ENCODE data around the gene ERLEC1. TPM values are rescaled to one million over a fixed set of nuclear protein-coding genes. Genes with fewer than 3 reads are reported as not detected.
A peak's percentile ranks its signal among the peaks of the same experiment; 100 is the strongest.
"Not testable (repeated sequence)": the region's sequence is repeated elsewhere in the genome, so short reads cannot be mapped to it uniquely, and the experiment has no call there.

ERLEC1 gene
- total and polyA plus RNA-seq, 2 donors: 32.8 to 34.4 TPM

DNA sequence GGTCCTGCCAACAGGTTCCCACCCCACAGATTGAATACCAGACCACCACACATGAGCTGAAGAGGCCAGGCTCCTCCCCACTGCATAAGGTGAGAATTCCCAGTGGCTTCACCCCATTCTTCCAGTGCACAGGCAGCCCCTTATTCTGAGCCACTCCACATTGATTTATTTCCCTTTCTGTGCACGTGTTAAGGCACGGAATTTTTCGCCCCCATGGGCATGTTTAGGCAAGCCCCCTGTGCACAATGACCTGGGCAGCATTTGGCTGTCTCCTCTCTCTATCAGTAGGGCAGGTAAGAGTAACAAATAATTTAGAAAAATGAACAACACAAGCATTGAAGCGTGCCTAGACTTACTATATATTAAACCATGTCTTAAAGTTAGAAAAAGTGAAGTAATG, 34.5 kb upstream of the ERLEC1 start:
- no peaks in the 10 kb centered on the region for H3K4me1 ChIP-seq (ENCODE audit: control insufficient read depth in 2 of 2, insufficient read depth in 2 of 2, low read length in 2 of 2)

DNA sequence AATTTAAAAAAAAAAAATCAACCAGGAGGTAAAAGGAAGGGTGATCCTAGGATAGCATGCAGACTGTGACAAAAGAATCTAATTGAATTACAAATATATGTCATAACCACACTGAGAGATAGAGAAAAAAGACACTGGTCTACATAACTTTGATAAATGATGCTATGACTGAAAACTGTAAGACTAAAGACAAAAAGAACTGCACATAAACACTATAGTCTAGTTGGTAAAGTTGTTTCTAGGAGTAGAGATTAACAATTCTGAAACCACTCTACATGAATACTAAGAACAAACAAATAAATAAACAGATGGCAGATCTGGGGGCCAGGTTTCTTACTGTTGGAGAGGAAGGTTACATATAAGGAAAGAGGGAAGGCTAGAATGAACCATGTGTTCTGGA, 33.8 kb upstream of the ERLEC1 start:
- Histone ChIP-seq H3K9me3 (ENCODE audit: control insufficient read depth in 2 of 2, insufficient read depth in 1 of 2, low read length in 1 of 2) (no peaks in the 10 kb centered on the region), H3K27ac (ENCODE audit: low read depth in 1 of 2, low read length in 1 of 2) (no peak overlapping the region), H3K36me3 (ENCODE audit: control insufficient read depth in 2 of 2, insufficient read depth in 2 of 2, low read length in 1 of 2) (peaks cover 7 to 32% of the 10 kb centered on the region in 2 donors), H3K4me3 (ENCODE audit: low read length in 2 of 2) (no peak overlapping the region), H3K4me1 (ENCODE audit: control insufficient read depth in 2 of 2, insufficient read depth in 2 of 2, low read length in 2 of 2) (no peaks in the 10 kb centered on the region), H3K27me3 (ENCODE audit: control insufficient read depth in 2 of 2, insufficient read depth in 1 of 2, low read length in 1 of 2) (no peaks in the 10 kb centered on the region)
- no peak for DNase-seq (ENCODE audit: low read depth in 6 of 9, low spot score in 9 of 9)

More for the DNA sequence above, 34.5 kb upstream of the ERLEC1 start:
- no peak for DNase-seq (ENCODE audit: low read depth in 6 of 9, low spot score in 9 of 9)
- 98% methylated on average over 4 of the region's 4 CpGs for WGBS
- H3K27me3 ChIP-seq (ENCODE audit: control insufficient read depth in 2 of 2, insufficient read depth in 1 of 2, low read length in 1 of 2): no peaks in the 10 kb centered on the region
- H3K27ac ChIP-seq (ENCODE audit: low read depth in 1 of 2, low read length in 1 of 2): no peak overlapping the region
- peaks cover 7 to 37% of the 10 kb centered on the region in 2 donors for H3K36me3 ChIP-seq (ENCODE audit: control insufficient read depth in 2 of 2, insufficient read depth in 2 of 2, low read length in 1 of 2)
- H3K9me3 ChIP-seq (ENCODE audit: control insufficient read depth in 2 of 2, insufficient read depth in 1 of 2, low read length in 1 of 2): no peaks in the 10 kb centered on the region
- no peak overlapping the region for H3K4me3 ChIP-seq (ENCODE audit: low read length in 2 of 2)

DNA sequence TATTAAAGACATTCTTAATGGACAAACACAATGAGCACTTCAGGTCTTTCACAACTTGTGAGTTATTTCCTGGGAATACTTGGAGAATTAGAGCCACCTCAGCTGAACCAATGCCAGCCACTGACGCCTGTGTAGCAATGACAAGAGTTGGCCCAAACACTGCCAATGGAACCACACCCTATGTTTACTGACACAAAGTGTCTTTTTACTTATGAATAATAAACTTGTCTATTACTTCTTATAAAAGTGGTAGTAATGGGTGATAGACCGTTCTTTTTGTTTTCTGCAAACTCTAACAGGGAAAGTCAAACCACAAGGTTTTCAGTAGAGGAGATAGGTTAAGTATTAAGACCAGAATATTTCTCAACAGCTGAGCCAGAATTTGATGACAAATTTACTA, 31.7 kb upstream of the ERLEC1 start:
- no peak for DNase-seq (ENCODE audit: low read depth in 6 of 9, low spot score in 9 of 9)
- 96% methylated on average over 2 of the region's 2 CpGs for WGBS
- peaks cover 12 to 25% of the 10 kb centered on the region in 2 donors for H3K36me3 ChIP-seq (ENCODE audit: control insufficient read depth in 2 of 2, insufficient read depth in 2 of 2, low read length in 1 of 2)
- no peaks in the 10 kb centered on the region for H3K9me3 ChIP-seq (ENCODE audit: control insufficient read depth in 2 of 2, insufficient read depth in 1 of 2, low read length in 1 of 2)
- H3K27me3 ChIP-seq (ENCODE audit: control insufficient read depth in 2 of 2, insufficient read depth in 1 of 2, low read length in 1 of 2): no peaks in the 10 kb centered on the region
- no peak overlapping the region for H3K27ac ChIP-seq (ENCODE audit: low read depth in 1 of 2, low read length in 1 of 2)
- no peak overlapping the region for H3K4me3 ChIP-seq (ENCODE audit: low read length in 2 of 2)
- no peaks in the 10 kb centered on the region for H3K4me1 ChIP-seq (ENCODE audit: control insufficient read depth in 2 of 2, insufficient read depth in 2 of 2, low read length in 2 of 2)

DNA sequence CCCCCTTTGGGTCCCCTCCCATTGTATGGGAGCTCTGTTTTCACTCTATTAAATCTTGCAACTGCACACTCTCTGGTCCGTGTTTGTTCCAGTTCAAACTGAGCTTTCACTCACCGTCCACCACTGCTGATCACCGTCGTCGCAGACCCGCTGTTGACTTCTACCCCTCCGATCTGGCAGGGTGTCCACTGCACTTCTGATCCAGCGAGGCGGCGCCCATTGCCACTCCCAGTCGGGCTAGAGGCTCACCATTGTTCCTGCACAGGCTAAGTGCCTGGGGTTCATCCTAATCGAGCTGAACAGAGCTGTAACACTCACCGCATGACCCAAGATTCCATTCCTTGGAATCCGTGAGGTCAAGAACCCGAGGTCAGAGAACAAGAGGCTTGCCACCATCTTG, 30.2 kb upstream of the ERLEC1 start:
- no peak overlapping the region for H3K27ac ChIP-seq (ENCODE audit: low read depth in 1 of 2, low read length in 1 of 2)
- H3K36me3 ChIP-seq (ENCODE audit: control insufficient read depth in 2 of 2, insufficient read depth in 2 of 2, low read length in 1 of 2): peaks cover 20 to 23% of the 10 kb centered on the region in 2 donors
- no peaks in the 10 kb centered on the region for H3K9me3 ChIP-seq (ENCODE audit: control insufficient read depth in 2 of 2, insufficient read depth in 1 of 2, low read length in 1 of 2)
- no peaks in the 10 kb centered on the region for H3K27me3 ChIP-seq (ENCODE audit: control insufficient read depth in 2 of 2, insufficient read depth in 1 of 2, low read length in 1 of 2)
- no peak for DNase-seq (ENCODE audit: low read depth in 6 of 9, low spot score in 9 of 9)
- WGBS: 98% methylated on average over 15 of the region's 15 CpGs
- no peaks in the 10 kb centered on the region for H3K4me1 ChIP-seq (ENCODE audit: control insufficient read depth in 2 of 2, insufficient read depth in 2 of 2, low read length in 2 of 2)
- H3K4me3 ChIP-seq (ENCODE audit: low read length in 2 of 2): no peak overlapping the region

DNA sequence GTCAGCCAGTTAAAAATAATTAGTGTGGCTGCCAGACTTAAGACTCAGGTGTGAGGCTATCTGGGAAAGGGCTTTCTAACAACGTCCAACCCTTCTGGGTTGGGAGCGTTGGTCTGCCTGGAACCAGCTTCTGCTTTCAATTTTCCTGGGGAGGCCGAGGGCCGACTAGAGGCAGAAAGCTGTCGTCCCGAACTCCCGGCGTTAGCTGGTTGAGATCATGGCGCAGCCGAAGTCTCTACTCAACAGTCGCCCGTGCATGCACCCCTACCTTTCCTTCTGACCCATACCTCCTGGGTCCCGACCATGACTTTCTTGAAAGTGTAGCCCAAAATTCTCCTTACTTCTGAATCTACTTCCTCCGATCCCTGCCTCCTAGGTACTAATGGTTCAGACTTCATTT, 29.6 kb upstream of the ERLEC1 start:
- not testable (repeated sequence) for DNase-seq (ENCODE audit: low read depth in 6 of 9, low spot score in 9 of 9); H3K4me1 ChIP-seq (ENCODE audit: control insufficient read depth in 2 of 2, insufficient read depth in 2 of 2, low read length in 2 of 2); H3K9me3 ChIP-seq (ENCODE audit: control insufficient read depth in 2 of 2, insufficient read depth in 1 of 2, low read length in 1 of 2); H3K27me3 ChIP-seq (ENCODE audit: control insufficient read depth in 2 of 2, insufficient read depth in 1 of 2, low read length in 1 of 2); H3K4me3 ChIP-seq (ENCODE audit: low read length in 2 of 2); H3K27ac ChIP-seq (ENCODE audit: low read depth in 1 of 2, low read length in 1 of 2)
- H3K36me3 ChIP-seq (ENCODE audit: control insufficient read depth in 2 of 2, insufficient read depth in 2 of 2, low read length in 1 of 2): peaks cover 20 to 23% of the 10 kb centered on the region in 2 donors
- 99% methylated on average over 14 of the region's 14 CpGs for WGBS

DNA sequence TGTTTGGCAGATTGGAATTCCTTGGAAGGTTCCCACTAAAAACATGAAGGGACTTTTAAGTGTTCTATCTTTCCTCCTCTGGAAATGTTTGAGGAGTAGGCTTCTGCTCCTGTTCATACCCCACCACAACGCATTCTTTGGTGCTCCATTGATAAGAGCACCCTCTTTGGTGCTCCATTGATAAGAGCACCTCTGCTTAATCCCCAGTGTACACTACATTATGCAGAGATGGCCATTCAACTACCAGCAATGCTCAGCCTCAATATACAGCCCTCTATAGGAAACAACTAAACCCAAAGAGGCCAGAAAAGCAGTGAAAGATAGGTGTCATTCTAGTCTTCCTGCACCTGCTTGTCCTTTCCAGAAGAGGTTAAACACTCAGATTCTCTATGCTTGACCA, 21.1 kb upstream of the ERLEC1 start:
- Histone ChIP-seq H3K27ac (ENCODE audit: low read depth in 1 of 2, low read length in 1 of 2) (no peak overlapping the region), H3K27me3 (ENCODE audit: control insufficient read depth in 2 of 2, insufficient read depth in 1 of 2, low read length in 1 of 2) (no peaks in the 10 kb centered on the region), H3K4me3 (ENCODE audit: low read length in 2 of 2) (no peak overlapping the region), H3K4me1 (ENCODE audit: control insufficient read depth in 2 of 2, insufficient read depth in 2 of 2, low read length in 2 of 2) (peaks cover 2% of the 10 kb centered on the region in 2 donors), H3K36me3 (ENCODE audit: control insufficient read depth in 2 of 2, insufficient read depth in 2 of 2, low read length in 1 of 2) (peaks cover 15 to 21% of the 10 kb centered on the region in 2 donors), H3K9me3 (ENCODE audit: control insufficient read depth in 2 of 2, insufficient read depth in 1 of 2, low read length in 1 of 2) (no peaks in the 10 kb centered on the region)
- WGBS: 98% methylated on average over 1 of the region's 1 CpG
- no peak for DNase-seq (ENCODE audit: low read depth in 6 of 9, low spot score in 9 of 9)

DNA sequence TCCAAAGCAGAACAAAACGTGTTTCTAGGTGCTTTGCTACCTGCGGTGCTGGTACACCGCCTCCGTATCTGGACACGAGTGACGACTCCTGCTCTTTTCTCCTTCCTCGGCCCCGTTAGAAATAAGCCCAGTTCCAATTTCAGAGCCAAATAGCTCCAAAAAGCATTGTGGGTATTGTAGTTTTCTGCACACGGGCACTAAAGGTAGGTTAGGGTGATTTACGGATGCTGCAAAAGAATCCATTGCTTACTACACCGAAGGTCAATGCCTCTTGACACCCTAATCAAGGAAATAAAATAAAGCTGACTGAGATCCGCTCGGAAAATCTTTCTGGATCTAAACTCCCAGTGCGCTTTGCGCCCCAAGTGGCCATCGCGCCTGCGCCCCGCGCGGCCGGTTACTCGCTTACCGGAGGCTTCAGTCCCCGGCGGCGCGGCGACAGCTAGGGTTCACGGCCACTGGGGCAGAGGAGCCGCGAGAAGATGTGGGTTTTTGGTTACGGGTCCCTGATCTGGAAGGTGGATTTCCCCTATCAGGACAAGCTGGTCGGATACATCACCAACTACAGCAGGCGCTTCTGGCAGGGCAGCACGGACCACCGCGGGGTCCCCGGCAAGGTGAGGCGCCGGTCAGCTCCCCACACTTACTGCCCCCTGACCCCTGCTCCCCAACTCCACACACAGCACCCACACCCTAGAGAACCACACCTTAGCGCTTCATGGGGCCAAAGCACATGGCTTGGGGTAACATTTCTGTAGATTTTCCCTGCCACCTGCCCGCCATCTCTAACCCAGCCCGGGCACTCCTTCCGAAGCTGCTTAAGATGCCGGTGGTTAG, 19.2 kb upstream of the ERLEC1 start, which contains the start of gene CHAC2:
CHAC2 (plus strand) TSS at position 400 of the 837 bp plus-strand sequence; CDS start at position 483, 83 bp downstream.
- Histone ChIP-seq H3K27ac (ENCODE audit: low read depth in 1 of 2, low read length in 1 of 2) (peak within 1 kb of the TSS; percentile 76 to 88), H3K4me1 (ENCODE audit: control insufficient read depth in 2 of 2, insufficient read depth in 2 of 2, low read length in 2 of 2) (peaks cover 2% of the 10 kb centered on the region in 2 donors), H3K4me3 (ENCODE audit: low read length in 2 of 2) (peak within 1 kb of the TSS; percentile 83 to 95), H3K36me3 (ENCODE audit: control insufficient read depth in 2 of 2, insufficient read depth in 2 of 2, low read length in 1 of 2) (peaks cover 9 to 20% of the 10 kb centered on the region in 2 donors), H3K27me3 (ENCODE audit: control insufficient read depth in 2 of 2, insufficient read depth in 1 of 2, low read length in 1 of 2) (no peaks in the 10 kb centered on the region), H3K9me3 (ENCODE audit: control insufficient read depth in 2 of 2, insufficient read depth in 1 of 2, low read length in 1 of 2) (no peaks in the 10 kb centered on the region)
- under 1% methylated on average over 46 of the region's 46 CpGs for WGBS
- DNase-seq (ENCODE audit: low read depth in 6 of 9, low spot score in 9 of 9): peak; percentile 63 to 89 (median 80)

DNA sequence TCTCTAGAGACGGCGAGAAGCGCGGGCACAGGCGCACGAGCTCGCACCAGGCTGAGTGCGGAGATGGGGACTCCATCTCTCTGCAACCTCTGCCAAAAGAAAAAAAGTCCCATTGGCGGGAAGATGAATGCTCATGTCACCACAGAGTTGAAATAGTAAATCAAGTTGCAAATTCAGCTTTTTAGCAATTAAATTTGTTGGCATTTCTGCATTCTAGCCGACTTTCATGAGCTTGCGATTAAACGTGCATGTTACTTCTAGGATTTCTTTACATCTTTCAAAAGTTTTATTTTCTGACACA, 18.7 kb upstream of the ERLEC1 start:
- no peak for DNase-seq (ENCODE audit: low read depth in 6 of 9, low spot score in 9 of 9)
- Histone ChIP-seq H3K4me3 (ENCODE audit: low read length in 2 of 2) (peak overlapping the region; percentile 83 to 95), H3K27me3 (ENCODE audit: control insufficient read depth in 2 of 2, insufficient read depth in 1 of 2, low read length in 1 of 2) (no peaks in the 10 kb centered on the region), H3K9me3 (ENCODE audit: control insufficient read depth in 2 of 2, insufficient read depth in 1 of 2, low read length in 1 of 2) (no peaks in the 10 kb centered on the region), H3K27ac (ENCODE audit: low read depth in 1 of 2, low read length in 1 of 2) (peak overlapping the region; percentile 76 to 88), H3K36me3 (ENCODE audit: control insufficient read depth in 2 of 2, insufficient read depth in 2 of 2, low read length in 1 of 2) (peaks cover 5 to 17% of the 10 kb centered on the region in 2 donors), H3K4me1 (ENCODE audit: control insufficient read depth in 2 of 2, insufficient read depth in 2 of 2, low read length in 2 of 2) (peaks cover 2% of the 10 kb centered on the region in 2 donors)
- 2% methylated on average over 12 of the region's 12 CpGs for WGBS

DNA sequence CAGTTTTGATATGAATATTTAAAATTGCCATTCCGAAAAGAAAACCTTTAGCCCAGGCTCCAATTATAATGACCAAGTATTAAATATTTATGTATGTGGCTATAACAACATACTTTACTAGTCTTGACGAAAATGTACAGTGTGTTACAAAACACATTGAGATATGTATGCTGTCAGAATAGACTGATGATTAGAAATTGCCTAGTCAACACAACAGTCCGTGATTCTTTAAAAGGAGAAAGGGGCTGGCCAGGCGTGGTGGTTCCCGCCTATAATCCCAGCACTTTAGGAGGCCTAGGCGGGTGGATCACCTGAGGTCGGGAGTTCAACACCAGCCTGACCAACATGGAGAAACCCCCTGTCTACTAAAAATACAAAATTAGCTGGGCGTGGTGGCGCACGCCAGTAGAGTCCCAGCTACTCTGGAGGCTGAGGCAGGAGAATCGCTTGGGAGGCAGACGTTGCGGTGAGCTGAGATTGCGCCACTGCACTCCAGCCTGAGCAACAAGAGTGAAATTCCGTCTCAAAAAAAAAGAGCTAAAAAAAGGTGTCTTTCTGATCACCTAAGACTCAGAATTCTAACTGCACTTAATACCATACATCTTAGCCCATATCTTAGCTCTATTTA, 17.4 kb upstream of the ERLEC1 start:
- H3K27me3 ChIP-seq (ENCODE audit: control insufficient read depth in 2 of 2, insufficient read depth in 1 of 2, low read length in 1 of 2): no peaks in the 10 kb centered on the region
- no peak overlapping the region for H3K27ac ChIP-seq (ENCODE audit: low read depth in 1 of 2, low read length in 1 of 2)
- WGBS: 95% methylated on average over 15 of the region's 15 CpGs
- no peak for DNase-seq (ENCODE audit: low read depth in 6 of 9, low spot score in 9 of 9)
- H3K9me3 ChIP-seq (ENCODE audit: control insufficient read depth in 2 of 2, insufficient read depth in 1 of 2, low read length in 1 of 2): no peaks in the 10 kb centered on the region
- H3K4me3 ChIP-seq (ENCODE audit: low read length in 2 of 2): no peak overlapping the region
- H3K36me3 ChIP-seq (ENCODE audit: control insufficient read depth in 2 of 2, insufficient read depth in 2 of 2, low read length in 1 of 2): peaks cover under 1 to 15% of the 10 kb centered on the region in 2 donors
- peaks cover 2% of the 10 kb centered on the region in 2 donors for H3K4me1 ChIP-seq (ENCODE audit: control insufficient read depth in 2 of 2, insufficient read depth in 2 of 2, low read length in 2 of 2)

All from thymus (tissue), 11 donors.